Fibroblast of peridontal ligament (primary cell): ENCODE results near the gene ACSL6.

Experiments used
- DNase-seq: peaks from one replicate; pipeline ENCODE4 v3.0.0-alpha.2; 2010; ENCODE audit errors: extremely low read depth

ACSL6 gene

GRCh38 chr5:132017316-132017715 lies 5.9 kb upstream of the ACSL6 start:
- DNase-seq = no peak

GRCh38 chr5:132016721-132017250 lies 5.3 kb upstream of the ACSL6 start:
- no peak for DNase-seq

- DNase-seq = no peak
These were observed 2.3 kb upstream of the ACSL6 start for GRCh38 chr5:132013711-132014110.

GRCh38 chr5:132013006-132013689 lies 1.7 kb upstream of the ACSL6 start:
- no peak for DNase-seq

- peak; percentile 60 for DNase-seq
These were observed 1.0 kb upstream of the ACSL6 start for GRCh38 chr5:132012371-132013005.

- no peak for DNase-seq
These were observed 353 bp downstream of the ACSL6 start for GRCh38 chr5:132010989-132011621.

- no peak for DNase-seq
These were observed 841 bp downstream of the ACSL6 start for GRCh38 chr5:132010645-132010988.

GRCh38 chr5:132009706-132010405 lies 1.6 kb downstream of the ACSL6 start:
- no peak for DNase-seq

GRCh38 chr5:132008961-132009680 lies 2.3 kb downstream of the ACSL6 start:
- no peak for DNase-seq

GRCh38 chr5:132008163-132008473 lies 3.3 kb downstream of the ACSL6 start:
- no peak for DNase-seq

- peak; percentile 83 for DNase-seq
These were observed 3.9 kb downstream of the ACSL6 start for GRCh38 chr5:132007399-132008162.

- no peak for DNase-seq
These were observed 4.9 kb downstream of the ACSL6 start for GRCh38 chr5:132006331-132007120.

- no peak for DNase-seq
These were observed 5.9 kb downstream of the ACSL6 start for GRCh38 chr5:132005591-132005990.

- DNase-seq = no peak
These were observed 7.5 kb downstream of the ACSL6 start for GRCh38 chr5:132003982-132004381.

GRCh38 chr5:132003170-132003744 lies 8.2 kb downstream of the ACSL6 start:
- DNase-seq = peak; percentile 5

- DNase-seq = no peak
These were observed 8.7 kb downstream of the ACSL6 start for GRCh38 chr5:132002757-132003156.

- no peak for DNase-seq
These were observed 9.6 kb downstream of the ACSL6 start for GRCh38 chr5:132001647-132002561.

- no peak for DNase-seq
These were observed 10.6 kb downstream of the ACSL6 start for GRCh38 chr5:132000677-132001453.
